ENCODE data around the gene ADORA2A.

Gene ADORA2A

DNA sequence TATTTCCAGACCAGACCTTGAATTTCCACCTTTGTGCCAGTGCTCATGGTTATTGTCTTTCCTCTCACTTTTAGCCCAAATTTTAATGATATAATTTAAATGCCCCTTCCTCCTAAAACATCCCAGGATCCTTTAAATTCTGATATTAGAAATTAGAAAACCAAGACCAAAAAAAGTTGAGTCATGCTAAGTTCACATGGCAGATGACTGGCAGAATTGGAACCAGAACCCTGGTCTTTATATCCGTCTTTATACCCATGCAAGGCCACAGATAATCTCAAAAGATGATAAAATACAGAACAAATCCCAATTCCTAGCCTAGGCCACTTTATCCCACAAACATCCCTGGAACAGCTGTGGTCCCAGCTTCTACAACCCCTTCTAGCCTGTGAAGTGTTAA lies 26.5 kb downstream of the ADORA2A start:
- DNase-seq (ENCODE audit: low read depth in 2 of 2): no peak

- DNase-seq (ENCODE audit: low read depth in 2 of 2): no peak
Measured at GRCh38 chr22:24455039-24455438, 27.6 kb downstream of the ADORA2A start.

DNA sequence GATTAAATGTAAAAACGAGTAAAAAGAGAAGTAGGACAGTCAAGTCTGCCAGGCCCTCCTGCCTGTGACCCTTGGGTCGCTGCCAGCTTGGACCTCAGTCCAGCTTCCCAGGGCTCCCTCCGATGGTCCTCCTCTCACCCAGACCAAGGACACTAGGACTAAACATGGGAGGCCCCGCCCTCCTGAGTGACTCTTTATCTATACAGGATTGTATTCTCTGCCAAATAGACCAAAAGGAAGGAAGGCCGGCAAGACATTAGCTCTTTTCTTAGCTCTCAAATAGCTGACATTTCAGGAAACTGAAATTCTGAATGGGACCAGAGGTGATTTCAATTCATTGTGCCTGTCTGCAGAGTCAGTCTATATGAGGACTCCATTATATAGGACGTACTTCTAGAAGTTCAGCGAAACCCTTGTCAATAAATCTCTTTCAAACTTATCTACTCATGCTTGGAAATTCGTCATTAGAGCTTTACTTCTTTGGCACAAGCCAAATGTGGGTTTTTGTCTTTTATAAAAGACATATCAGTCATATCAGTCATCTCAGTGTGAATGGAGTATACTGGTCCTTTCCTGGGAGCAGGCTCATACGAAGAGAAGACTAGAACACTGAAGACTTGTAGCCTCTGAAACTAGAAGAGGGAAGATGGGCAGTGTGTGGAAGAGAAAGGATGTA lies 28.5 kb downstream of the ADORA2A start:
- DNase-seq (ENCODE audit: low read depth in 2 of 2): no peak

DNA sequence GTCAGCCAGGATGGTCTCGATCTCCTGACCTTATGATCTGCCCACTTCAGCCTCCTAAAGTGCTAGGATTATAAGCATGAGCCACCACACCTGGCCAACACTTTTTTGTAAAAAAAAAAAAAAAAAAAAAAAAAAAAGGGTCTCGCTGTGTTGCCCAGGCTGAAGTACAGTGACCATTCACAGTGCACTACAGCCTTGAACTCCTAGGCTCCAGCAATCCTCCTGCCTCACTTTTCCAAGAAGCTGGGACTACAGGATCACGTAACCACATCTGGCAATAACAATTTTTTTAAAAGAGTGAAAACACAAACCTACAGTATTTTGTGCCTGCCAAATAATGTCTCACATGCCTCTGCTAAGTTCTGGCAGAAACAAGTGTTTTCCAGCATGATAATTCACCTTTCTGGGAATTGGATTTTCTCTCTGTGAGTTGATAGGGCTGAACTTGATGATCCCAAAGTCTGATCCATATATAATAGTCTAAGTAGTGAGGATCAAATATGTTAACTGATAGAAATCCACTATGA lies 30.6 kb downstream of the ADORA2A start:
- DNase-seq (ENCODE audit: low read depth in 2 of 2): no peak

DNA sequence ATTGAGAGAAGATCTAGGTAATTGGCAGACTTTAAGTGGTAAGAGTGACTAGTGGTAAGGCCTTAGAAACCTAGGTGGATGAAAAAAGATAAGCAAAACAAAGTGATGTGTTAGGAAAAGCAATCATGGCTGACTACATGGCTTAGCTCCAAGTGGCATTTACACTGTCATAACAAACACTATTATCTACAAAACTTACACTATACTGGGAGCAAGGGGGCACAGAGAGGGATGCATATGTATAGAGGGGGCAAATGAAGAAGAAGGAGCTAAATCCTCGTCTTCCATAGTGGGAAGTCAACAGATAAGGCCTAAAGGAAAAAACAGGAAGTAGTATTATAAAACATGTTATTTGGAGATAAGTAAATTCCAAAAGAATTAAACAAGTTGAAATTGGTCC lies 32.5 kb downstream of the ADORA2A start:
- no peak for DNase-seq (ENCODE audit: low read depth in 2 of 2)

GRCh38 chr22:24460418-24461089 lies 33.2 kb downstream of the ADORA2A start:
- DNase-seq (ENCODE audit: low read depth in 2 of 2): no peak

- DNase-seq (ENCODE audit: low read depth in 2 of 2): no peak
Measured at GRCh38 chr22:24463071-24463760, 35.8 kb downstream of the ADORA2A start.

- peak in 1 of 2 donors; percentile 7 for DNase-seq (ENCODE audit: low read depth in 2 of 2)
Measured at GRCh38 chr22:24465566-24465965, 38.2 kb downstream of the ADORA2A start.

DNA sequence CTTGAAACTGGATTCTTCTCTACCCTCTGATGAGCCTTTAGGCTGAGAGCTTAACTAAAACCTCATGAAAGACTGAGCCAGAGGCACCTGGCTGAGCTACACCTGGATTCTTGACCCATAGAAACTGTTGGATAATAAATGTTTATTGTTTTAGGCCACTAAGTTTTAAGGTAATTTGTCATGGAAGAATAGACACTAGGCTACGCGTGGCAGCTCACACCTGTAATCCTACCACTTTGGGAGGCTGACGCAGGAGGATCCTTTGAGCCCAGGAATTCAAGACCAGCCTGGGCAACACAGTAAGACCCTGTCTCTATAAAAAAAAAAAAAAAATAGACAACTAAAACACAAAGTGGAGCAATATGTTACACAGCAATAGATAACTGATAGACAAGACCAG lies 38.6 kb downstream of the ADORA2A start:
- no peak for DNase-seq (ENCODE audit: low read depth in 2 of 2)

- no peak for DNase-seq (ENCODE audit: low read depth in 2 of 2)
Measured at GRCh38 chr22:24466716-24467328, 39.4 kb downstream of the ADORA2A start.

DNA sequence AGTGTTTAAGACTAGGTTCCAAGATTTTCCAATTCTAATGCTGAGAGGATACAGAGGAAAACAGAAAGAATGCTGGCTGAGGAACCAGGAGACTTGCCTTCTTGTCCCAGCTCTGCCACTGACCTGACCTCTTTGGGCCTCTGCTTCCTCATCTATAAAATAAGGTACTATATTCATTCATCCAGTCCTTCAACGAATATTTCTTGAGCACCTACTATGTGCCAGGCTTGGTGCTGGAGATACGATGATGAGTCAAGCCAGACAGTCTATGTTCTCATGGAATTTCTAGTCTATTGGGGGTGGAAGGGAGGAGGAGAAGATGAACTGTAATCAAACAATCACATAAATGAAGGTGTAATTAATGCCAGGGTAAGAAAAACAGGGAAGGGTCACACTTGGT lies 39.9 kb downstream of the ADORA2A start:
- DNase-seq (ENCODE audit: low read depth in 2 of 2): no peak

DNA sequence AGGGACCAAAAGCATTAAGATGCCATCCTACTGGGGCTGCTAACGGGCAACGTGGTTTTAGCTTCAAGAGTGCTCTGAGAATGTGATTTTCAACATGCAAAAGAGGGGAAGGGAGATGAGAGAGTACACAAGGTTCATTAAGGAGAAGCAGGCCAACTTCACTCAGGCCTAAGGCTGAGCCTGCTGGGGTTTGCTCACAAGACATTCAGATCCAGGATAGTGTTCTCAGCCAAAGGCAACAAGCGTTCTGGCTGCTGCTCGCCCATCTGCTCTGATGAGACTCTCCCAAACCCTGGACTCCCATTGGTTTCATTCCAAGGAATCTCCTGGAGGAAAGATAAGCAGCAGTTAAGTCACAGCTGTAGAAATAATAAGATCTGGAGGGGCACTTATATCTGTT lies 44.2 kb downstream of the ADORA2A start:
- no peak for DNase-seq (ENCODE audit: low read depth in 2 of 2)

- no peak for DNase-seq (ENCODE audit: low read depth in 2 of 2)
Measured at GRCh38 chr22:24473284-24473683, 45.9 kb downstream of the ADORA2A start.

DNA sequence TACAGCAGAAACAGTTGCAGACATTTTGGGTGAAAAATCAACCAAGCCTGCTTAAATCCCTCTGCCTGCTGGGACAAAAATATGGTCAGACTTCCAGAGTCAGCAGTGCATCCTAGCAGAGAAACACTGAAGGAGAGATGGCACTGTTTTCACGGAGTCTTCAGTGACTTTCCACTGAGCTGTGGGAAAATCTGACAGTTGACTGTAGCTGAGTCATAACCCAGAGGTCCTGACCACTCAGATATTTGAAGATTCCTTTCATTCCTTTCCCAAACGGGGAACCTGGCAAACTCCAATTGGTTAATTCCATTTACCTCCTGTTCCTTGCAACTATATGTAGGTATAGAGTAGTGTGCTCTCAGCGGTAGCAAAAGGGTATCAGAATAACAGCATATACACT lies 46.8 kb downstream of the ADORA2A start:
- DNase-seq (ENCODE audit: low read depth in 2 of 2): no peak

GRCh38 chr22:24474649-24475255 lies 47.4 kb downstream of the ADORA2A start:
- DNase-seq (ENCODE audit: low read depth in 2 of 2): no peak

GRCh38 chr22:24481641-24482040 lies 54.2 kb downstream of the ADORA2A start:
- DNase-seq (ENCODE audit: low read depth in 2 of 2): no peak

- no peak for DNase-seq (ENCODE audit: low read depth in 2 of 2)
Measured at GRCh38 chr22:24482575-24482974, 55.2 kb downstream of the ADORA2A start.

DNA sequence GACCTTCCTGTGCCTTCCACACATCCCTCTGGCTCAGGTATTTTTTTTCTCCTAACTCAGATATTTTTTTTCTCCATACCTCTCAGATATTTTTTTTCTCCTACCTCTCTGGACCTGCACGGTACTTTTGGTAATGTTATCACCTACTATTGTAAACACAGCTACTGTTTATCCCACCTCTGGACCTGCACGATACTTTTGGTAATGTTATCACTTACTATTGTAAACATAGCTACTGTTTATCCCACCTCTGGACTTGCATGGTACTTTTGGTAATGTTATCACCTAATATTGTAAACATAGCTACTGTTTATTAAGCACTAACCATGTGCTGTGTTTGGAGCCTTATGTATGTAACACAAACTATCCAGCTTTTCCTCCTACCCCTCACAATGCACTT lies 55.6 kb downstream of the ADORA2A start:
- DNase-seq (ENCODE audit: low read depth in 2 of 2): no peak

DNA sequence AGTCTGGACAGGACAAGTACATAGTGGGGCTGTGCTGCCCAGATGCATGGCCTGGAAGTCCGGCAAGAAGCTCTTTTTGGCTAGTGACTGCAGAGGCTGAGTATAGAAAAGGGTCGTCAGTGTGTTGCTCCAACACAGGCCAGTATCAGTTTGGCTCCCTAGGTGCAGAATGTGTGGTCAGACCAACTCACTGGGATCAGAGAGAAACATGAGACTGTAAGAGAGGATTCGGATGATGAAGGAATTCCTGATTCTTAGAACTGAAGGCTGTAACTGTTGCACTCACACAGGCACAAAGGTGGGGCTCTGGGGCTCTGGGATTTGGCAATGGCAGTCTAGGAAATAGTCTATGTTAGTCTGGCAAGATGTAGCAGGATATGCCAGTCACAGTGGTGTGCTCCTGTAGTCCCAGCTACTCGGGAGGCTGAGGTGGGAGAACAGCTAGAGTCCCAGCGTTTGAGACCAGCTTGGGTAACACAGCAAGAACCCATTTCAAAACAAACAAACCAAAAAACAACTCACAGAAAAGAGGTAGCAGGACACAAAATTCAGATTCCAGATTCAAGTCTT lies 56.7 kb downstream of the ADORA2A start:
- DNase-seq (ENCODE audit: low read depth in 2 of 2): no peak

DNA sequence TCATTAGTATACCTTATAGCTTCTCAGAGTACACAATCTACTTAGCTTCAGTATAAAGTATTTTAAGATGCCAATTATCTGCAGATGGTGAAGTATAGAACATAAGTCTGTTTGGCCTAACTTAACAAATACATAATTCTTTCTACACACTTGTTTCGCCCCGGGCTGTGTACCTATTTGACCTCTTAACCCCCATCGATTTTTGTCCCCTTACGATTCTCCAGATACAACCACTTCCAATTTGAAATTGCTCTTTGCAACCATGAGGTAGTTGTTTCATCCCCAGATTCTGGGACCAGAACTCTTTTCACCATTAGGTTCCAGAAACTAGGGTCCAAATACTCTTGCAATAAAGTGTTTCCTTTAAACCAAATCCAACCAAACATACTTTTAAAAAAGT lies 57.8 kb downstream of the ADORA2A start:
- no peak for DNase-seq (ENCODE audit: low read depth in 2 of 2)

GRCh38 chr22:24485608-24486007 lies 58.2 kb downstream of the ADORA2A start:
- no peak for DNase-seq (ENCODE audit: low read depth in 2 of 2)

GRCh38 chr22:24486501-24486921 lies 59.1 kb downstream of the ADORA2A start:
- no peak for DNase-seq (ENCODE audit: low read depth in 2 of 2)

Data from stimulated activated CD4-positive, alpha-beta T cell treated with anti-CD3 and anti-CD28 coated beads, Interleukin-1b, Interleukin-23, amount 100 ng/mL, for 4 hours (primary cell).